ENCODE data around the gene FAM50B.

FAM50B gene

DNA sequence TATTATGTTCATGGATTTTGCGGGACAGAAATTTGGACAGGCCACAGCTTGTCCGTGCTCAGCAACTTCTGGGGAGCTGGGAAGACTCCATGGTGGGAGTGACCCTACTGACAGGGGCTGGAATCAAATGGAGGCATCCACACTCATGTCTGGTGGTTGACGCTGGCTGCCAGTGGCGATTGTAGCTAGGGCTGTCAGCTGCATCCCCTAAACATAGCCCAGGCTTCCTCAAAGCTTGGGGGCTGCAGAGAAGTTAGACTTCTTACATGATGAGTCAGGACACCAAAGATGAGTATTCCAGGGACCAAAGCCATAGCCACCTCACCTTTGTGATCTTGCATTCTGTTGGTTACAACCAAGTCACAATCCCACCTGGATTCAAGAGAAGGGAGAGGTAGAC is 18.4 kb upstream of the FAM50B start:
- TF ChIP-seq POLR2A (IDR thresholded peaks at IDR 0.05; ENCODE audit: low read depth, low read length) = no peak
- DNase-seq (ENCODE audit: insufficient read length, low spot score) (no peak), FAIRE-seq (no peak)

DNA sequence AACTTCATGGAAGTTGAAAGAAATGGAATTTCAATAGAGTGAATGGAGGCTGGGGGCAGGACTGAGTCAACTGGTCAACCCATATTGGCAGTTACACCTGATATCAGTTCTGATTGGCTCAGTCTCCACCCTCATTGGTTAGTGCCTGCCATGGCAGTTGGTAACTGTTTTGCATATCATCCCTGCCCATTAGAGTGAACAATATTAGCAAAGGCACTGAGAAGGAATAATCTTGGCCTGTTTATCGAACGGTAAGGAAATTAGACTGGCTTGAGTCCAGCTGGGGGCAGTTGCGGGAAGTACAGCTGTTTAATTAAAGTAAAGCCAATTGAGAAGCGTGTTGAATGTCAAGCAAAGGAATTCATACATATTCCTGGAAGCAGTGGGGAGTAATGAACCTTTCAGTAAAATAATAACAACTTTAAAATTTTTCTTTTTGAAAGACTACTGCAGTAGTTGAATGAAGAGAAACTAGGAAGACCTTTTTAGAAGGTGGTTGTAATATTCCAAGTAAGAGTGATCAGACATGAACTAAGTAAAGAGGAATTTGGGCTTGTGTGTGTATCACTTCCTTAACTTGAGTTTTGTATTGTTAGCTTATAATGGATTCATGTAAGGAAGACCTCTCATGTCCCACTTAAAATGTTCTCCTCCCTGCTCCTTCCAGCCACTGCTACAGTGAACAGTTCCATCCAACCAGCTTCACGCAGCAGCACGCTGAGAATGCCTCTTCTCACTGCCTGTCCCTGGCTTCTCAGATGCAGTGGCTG is 17.2 kb upstream of the FAM50B start:
- DNase-seq (ENCODE audit: insufficient read length, low spot score) (no peak), FAIRE-seq (no peak)
- TF ChIP-seq POLR2A (IDR thresholded peaks at IDR 0.05; ENCODE audit: low read depth, low read length) = no peak

DNA sequence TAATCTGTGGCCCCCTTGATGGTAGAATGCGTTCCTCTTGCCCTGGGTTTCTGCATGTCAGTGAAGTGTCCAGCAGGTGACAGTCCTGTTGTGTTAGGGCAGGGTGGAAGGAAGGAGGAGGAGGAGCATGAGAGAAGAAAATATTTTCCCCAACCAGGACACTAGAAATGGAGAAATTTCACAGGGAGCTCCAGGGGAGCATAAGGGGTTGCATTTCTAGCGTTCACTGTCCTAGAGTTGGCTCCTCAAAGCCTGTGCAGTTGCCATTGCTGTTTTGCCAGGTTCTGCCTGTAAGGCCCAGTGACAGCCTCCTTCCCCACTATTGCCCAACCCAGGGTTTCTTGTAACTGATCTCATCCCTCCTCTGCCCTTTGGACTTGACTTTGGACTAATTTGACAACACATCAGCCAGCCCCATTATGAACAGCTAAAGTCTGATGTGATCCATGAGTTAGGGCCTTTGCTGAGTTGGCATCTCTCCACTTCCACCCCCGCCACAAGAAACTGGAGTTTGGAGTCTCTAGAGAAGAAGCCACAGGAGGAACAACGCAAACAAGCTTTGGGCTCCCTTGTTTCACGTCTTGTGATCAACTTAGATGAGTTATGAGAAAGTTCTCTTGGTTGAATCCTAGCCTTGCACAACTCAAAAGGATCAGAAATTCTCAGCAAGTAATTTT is 14.0 kb upstream of the FAM50B start:
- DNase-seq (ENCODE audit: insufficient read length, low spot score) (no peak), FAIRE-seq (no peak)

DNA sequence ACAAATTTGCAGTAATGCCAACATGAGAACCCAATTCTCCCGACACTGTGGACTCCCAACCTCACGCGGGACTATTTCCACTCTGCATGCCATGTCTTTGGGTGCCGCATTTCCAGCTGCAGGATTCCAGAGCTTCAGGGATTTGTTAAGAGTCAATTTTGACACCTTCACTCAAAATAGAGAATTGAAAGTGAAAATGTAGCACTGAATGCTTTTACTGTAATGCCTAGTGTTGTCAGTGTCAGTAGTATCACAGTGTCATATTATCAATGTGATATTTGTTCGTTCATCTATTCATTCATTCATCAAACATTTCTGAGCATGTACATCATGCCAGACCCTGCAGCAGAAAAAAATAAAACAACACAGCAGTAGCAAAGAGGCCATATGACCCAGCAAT is 13.4 kb upstream of the FAM50B start:
- no peak for DNase-seq (ENCODE audit: insufficient read length, low spot score)

More for the DNA sequence above, 14.0 kb upstream of the FAM50B start:
- TF ChIP-seq POLR2A (IDR thresholded peaks at IDR 0.05; ENCODE audit: low read depth, low read length) = no peak

DNA sequence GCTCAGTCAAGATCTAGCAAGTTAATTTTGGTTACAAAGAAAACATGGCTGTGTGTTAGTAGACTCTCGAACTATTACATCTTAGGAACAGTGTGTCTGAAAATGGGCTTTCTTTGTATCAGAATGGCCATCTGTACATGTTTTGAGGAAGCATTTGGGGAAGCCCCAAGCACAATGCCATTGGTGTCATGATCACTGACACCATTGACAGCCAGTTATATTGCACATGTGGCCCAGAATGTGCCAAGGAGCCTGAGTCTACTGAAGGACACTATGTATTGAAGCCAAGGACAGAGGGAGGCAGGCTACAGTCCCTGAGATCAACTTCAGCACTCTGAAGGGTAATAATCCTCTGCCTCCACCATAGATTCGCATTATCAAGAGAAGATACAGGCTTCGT is 12.6 kb upstream of the FAM50B start:
- TF ChIP-seq POLR2A (IDR thresholded peaks at IDR 0.05; ENCODE audit: low read depth, low read length) = no peak
- DNase-seq (ENCODE audit: insufficient read length, low spot score) = no peak
- no peak for FAIRE-seq

More for the DNA sequence above, 13.4 kb upstream of the FAM50B start:
- no peak for FAIRE-seq
- no peak for TF ChIP-seq POLR2A (IDR thresholded peaks at IDR 0.05; ENCODE audit: low read depth, low read length)

DNA sequence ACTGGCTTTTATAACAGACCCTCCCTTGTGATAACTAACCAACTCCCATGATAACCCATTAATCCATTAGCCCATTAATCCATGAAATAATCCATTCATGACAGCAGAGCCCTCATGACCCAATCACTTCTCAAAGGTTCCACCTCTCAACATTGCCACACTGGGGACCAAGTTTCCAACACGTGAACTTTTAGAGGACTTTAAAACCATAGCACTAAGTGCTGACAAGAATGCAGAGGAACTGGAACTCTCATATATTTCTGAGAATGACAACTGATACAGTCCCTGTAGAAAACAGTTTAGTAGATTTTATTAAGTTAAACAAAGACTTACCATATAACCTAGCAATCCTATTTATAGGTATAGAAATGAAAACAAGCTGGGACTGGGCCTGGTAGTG is 11.4 kb upstream of the FAM50B start:
- FAIRE-seq = no peak
- no peak for TF ChIP-seq POLR2A (IDR thresholded peaks at IDR 0.05; ENCODE audit: low read depth, low read length)
- no peak for DNase-seq (ENCODE audit: insufficient read length, low spot score)

DNA sequence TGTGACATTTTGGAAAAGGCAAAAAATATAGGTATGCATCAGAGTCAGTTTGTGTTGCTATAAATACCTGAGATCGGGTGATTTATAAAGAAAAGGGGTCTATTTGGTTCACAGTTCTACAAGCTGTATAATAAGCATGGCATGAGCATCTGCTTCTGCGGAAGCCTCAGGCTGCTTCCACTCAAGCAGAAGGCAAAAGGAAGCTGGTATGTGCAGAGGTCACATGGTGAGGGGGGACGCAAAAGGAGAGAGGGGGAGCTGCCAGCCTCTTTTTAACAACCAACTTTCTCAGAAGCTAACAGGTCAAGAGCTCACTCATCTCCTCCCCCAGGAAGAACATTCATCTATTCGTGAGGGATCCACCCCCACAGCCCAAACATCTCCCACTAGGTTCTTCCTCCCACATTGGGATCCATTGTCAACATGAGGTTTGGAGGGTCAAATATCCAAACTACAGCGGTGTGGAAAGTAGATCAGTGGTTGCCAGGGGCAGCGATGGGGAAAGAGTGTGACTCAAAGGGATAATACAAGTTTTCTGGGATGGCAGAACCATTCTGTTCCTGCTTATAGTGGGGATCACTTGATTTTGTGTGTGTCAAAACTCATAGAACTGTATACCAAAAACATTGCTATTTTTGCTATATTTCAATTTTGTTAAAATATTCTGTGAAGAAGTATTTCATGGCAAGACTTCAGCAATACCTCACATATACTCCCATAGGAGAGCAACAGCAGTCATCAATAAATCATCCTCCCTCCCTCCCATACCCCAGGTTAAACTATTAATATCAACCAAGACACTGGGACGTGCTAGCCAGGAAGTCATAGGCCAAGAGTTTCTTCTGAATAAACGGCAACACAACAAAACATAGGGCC is 9.9 kb upstream of the FAM50B start:
- no peak for FAIRE-seq
- TF ChIP-seq POLR2A (IDR thresholded peaks at IDR 0.05; ENCODE audit: low read depth, low read length) = no peak
- DNase-seq (ENCODE audit: insufficient read length, low spot score) = no peak

DNA sequence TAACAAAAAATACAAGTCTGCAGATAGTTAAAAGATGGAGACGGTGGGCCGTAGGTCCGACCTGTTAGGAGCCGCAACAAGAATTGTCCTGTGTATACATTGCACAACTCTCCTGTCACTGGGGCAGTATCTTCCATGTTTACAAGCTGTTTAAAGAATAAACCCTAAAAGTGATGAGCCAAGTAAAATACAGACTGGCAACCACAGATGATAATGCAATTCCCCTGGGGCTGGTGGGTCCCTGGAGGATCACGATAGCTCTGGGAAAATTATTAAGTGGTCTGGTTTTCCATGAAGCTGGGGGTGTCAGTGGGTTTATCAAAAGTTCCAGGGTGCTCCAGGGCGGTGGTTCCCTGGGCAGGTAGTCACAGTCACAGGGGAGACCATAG is 8.1 kb upstream of the FAM50B start:
- DNase-seq (ENCODE audit: insufficient read length, low spot score) = no peak
- FAIRE-seq = no peak
- TF ChIP-seq POLR2A (IDR thresholded peaks at IDR 0.05; ENCODE audit: low read depth, low read length) = no peak

DNA sequence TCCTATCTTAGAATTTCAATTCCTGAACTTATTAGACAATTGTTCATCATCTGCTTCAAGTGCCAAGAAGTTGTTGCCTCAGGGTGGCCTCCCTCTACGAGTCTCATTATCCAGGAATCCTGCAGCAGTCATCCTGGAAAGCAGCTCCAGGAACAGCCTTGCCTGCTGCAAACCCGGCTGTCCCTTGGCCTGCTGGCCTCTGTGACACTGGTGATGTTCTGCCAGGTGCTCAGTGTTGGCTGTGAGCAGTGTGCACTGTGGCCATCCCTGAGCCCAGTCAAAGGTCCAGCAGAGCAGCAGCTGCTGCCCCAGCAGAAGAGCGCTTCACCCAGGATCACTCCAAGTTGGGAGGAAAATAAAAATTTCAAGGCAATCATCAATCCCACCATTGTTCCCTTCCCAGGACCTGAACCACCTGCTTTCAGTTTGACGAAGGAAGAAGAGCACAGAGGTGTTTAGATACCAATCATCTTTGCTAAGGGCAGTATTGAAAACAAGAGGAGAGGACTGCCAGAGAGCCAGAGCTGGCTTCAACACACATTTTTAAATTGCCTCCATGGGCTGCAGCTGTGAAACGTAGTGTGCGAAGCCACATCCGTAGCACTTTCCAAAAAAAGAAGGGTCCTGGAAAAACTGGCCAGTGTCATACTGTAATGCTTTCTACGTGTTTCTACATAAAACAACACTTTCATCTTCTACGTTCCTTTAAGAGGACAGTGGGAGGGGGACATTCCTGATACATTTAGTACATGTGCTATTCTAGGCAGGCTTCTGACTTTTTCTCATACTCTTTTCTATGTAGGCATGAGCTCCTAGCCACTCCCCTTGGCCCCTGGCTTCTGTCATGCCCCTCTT is 7.2 kb upstream of the FAM50B start:
- peak; percentile 6 for FAIRE-seq
- no peak for DNase-seq (ENCODE audit: insufficient read length, low spot score)
- no peak for TF ChIP-seq POLR2A (IDR thresholded peaks at IDR 0.05; ENCODE audit: low read depth, low read length)

DNA sequence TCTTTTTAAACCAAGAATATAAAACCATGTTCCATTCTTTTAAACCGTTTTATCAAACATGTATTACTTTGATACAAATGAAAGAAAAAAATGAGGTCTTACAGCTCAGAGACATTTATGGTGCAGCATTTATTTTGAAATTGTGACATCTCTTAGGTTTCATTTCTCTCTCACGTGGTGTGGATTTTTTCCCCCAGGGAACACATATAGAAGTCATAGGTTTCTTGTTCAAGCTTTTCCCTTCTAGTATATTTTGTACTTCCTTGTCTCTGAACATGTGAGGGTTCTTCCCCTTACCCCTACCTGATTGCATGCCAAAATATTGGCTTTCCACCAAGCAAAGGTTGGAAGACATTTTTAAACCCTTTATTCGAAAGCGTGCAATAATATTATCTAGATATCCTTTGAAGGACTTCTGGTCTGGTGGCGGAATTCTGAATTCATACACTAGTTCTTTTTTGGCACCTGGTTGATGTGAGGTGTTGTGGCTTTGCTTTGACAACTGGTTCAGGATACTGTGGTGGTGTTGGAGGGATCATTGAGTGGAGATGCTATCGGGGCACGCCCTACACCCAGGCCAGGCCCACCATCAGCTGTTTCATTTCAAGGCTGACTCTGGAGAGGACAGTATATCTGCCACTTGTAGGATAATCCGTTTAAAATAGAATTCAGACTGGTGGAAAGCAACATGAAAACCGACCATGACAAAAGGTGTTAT is 5.6 kb upstream of the FAM50B start:
- DNase-seq (ENCODE audit: insufficient read length, low spot score) (no peak), FAIRE-seq (no peak)
- no peak for TF ChIP-seq POLR2A (IDR thresholded peaks at IDR 0.05; ENCODE audit: low read depth, low read length)

DNA sequence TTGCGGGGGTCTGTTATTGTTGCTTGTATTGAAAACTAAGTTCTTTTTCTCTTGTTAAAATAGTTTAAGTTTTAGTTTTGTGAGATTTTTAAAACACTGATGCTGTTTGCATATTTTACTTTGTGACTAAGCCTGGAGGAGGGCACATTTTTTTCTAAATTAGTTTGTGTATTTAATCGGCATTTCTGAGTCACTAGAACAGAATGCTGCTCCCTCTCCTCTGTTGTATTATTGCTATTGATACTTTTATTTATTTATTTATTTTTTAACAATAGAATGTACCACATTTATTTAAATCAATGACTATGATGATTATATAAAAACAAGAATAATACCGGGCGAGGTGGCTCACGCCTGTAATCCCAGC is 5.1 kb upstream of the FAM50B start:
- FAIRE-seq = no peak

DNA sequence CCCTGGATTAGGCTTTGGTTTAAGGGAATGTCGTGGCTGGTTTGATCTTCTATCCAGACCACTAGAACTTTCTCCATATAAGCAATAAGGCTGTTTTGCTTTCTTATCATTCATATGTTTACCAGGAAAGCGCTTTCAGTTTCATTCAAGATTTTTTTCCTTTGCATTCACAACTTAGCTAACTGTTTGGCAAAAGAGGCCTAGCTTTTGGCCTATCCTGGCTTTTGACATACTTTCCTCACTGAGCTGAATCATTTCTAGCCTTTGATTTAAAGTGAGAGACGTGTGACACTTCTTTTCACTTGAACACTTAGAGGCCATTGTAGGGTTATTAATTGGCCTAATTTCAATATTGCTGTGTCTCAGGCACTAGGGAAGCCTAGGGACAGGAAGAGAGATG is 1.7 kb upstream of the FAM50B start:
- FAIRE-seq (no peak), DNase-seq (ENCODE audit: insufficient read length, low spot score) (no peak)
- TF ChIP-seq POLR2A (IDR thresholded peaks at IDR 0.05; ENCODE audit: low read depth, low read length) = no peak

More for the DNA sequence above, 5.1 kb upstream of the FAM50B start:
- DNase-seq (ENCODE audit: insufficient read length, low spot score) = peak; percentile 23
- no peak for TF ChIP-seq POLR2A (IDR thresholded peaks at IDR 0.05; ENCODE audit: low read depth, low read length)

DNA sequence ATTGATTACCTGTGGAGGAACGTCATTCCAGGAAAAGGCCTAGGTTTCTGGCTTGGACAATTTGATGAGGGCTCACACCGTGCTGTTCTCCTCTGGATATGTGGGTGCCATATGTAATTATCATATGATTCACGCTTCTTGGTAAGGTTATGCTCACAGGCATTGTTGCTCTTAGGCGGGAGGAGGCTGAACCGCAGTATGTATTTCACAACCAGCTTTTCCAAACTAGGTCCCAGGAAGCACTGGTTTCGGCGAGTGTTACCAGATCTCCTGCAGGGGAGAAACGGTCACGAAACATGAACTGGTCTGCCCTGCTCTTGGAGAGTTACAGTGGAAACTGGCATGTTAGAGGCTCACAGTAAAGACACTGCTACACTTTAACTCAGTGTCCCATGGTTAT is 793 bp upstream of the FAM50B start:
- FAIRE-seq (no peak), DNase-seq (ENCODE audit: insufficient read length, low spot score) (no peak)
- no peak for TF ChIP-seq POLR2A (IDR thresholded peaks at IDR 0.05; ENCODE audit: low read depth, low read length)
